ENCODE data around the gene TMEM253. TPM values are rescaled to one million over a fixed set of nuclear protein-coding genes. Genes with fewer than 3 reads are reported as not detected.
A peak's percentile ranks its signal among the peaks of the same experiment; 100 is the strongest.

The TMEM253 gene
- total RNA-seq, 2 donors from 2014 or later, result 0.40 to 0.49 TPM

GRCh38 chr14:21099596-21099985 lies 1.3 kb upstream of the TMEM253 start:
- no peaks in the 10 kb centered on the region for H3K9me3 Mint-ChIP-seq

GRCh38 chr14:21101802-21102413 lies 1.0 kb downstream of the TMEM253 start:
- Mint-ChIP-seq H3K27me3 (ENCODE audit: insufficient read depth) (peaks cover 36% of the 10 kb centered on the region), H3K4me1 (peaks cover 44% of the 10 kb centered on the region), H3K27ac (peak overlapping the region; percentile 27), H3K9me3 (no peaks in the 10 kb centered on the region), H3K4me3 (peak overlapping the region; percentile 82), H3K36me3 (ENCODE audit: low read depth) (no peaks in the 10 kb centered on the region)
- Histone ChIP-seq H3K4me3 (ENCODE audit: low read length) (no peak overlapping the region), H3K27ac (ENCODE audit: low read depth, low read length) (no peak overlapping the region), H3K9ac (ENCODE audit: extremely low read depth, low read length, poor library complexity, severe bottlenecking) (no peak overlapping the region), H3K27me3 (ENCODE audit: control insufficient read depth, insufficient read depth, low read length, poor library complexity, severe bottlenecking) (peaks cover 10% of the 10 kb centered on the region), H3K4me1 (ENCODE audit: control insufficient read depth, insufficient read depth, low read length) (peaks cover 15% of the 10 kb centered on the region), H3K36me3 (ENCODE audit: control insufficient read depth, insufficient read depth, low read length) (no peaks in the 10 kb centered on the region), H3K9me3 (ENCODE audit: control insufficient read depth, low read length) (no peaks in the 10 kb centered on the region)
- no peak for TF ChIP-seq CTCF (conservative IDR thresholded peaks at IDR 0.05)
- peak; percentile 47 for DNase-seq
- WGBS, 2 experiments (ENCODE audit: insufficient coverage in 1 of 2, insufficient read length in 1 of 2), result 86 to 87% methylated on average over 3 to 8 of the region's 8 CpGs

More at GRCh38 chr14:21099596-21099985, 1.3 kb upstream of the TMEM253 start:
- Mint-ChIP-seq H3K36me3 (ENCODE audit: low read depth) (no peaks in the 10 kb centered on the region), H3K4me3 (peak overlapping the region; percentile 73), H3K4me1 (peaks cover 49% of the 10 kb centered on the region), H3K27me3 (ENCODE audit: insufficient read depth) (peaks cover 38% of the 10 kb centered on the region), H3K27ac (peak overlapping the region; percentile 71)
- Histone ChIP-seq H3K27ac (ENCODE audit: low read depth, low read length) (no peak overlapping the region), H3K36me3 (ENCODE audit: control insufficient read depth, insufficient read depth, low read length) (no peaks in the 10 kb centered on the region), H3K9ac (ENCODE audit: extremely low read depth, low read length, poor library complexity, severe bottlenecking) (no peak overlapping the region), H3K27me3 (ENCODE audit: control insufficient read depth, insufficient read depth, low read length, poor library complexity, severe bottlenecking) (peaks cover 10% of the 10 kb centered on the region), H3K4me3 (ENCODE audit: low read length) (peak overlapping the region; percentile 96), H3K9me3 (ENCODE audit: control insufficient read depth, low read length) (no peaks in the 10 kb centered on the region), H3K4me1 (ENCODE audit: control insufficient read depth, insufficient read depth, low read length) (peaks cover 16% of the 10 kb centered on the region)
- WGBS, 2 experiments (ENCODE audit: insufficient coverage in 1 of 2, insufficient read length in 1 of 2), result 66 to 80% methylated on average over 4 of the region's 5 CpGs
- no peak for TF ChIP-seq CTCF (conservative IDR thresholded peaks at IDR 0.05)
- DNase-seq, result no peak

GRCh38 chr14:21102521-21103410 lies 1.9 kb downstream of the TMEM253 start:
- H3K9me3 ChIP-seq (ENCODE audit: control insufficient read depth, low read length), result no peaks in the 10 kb centered on the region
- no peak overlapping the region for H3K9ac ChIP-seq (ENCODE audit: extremely low read depth, low read length, poor library complexity, severe bottlenecking)
- peaks cover 15% of the 10 kb centered on the region for H3K4me1 ChIP-seq (ENCODE audit: control insufficient read depth, insufficient read depth, low read length)
- Mint-ChIP-seq H3K4me3 (peak overlapping the region; percentile 82), H3K27me3 (ENCODE audit: insufficient read depth) (peaks cover 30% of the 10 kb centered on the region), H3K36me3 (ENCODE audit: low read depth) (no peaks in the 10 kb centered on the region), H3K27ac (peak overlapping the region; percentile 97), H3K4me1 (peaks cover 40% of the 10 kb centered on the region), H3K9me3 (no peaks in the 10 kb centered on the region)
- H3K4me3 ChIP-seq (ENCODE audit: low read length), result peak overlapping the region; percentile 84
- H3K27me3 ChIP-seq (ENCODE audit: control insufficient read depth, insufficient read depth, low read length, poor library complexity, severe bottlenecking), result peaks cover 10% of the 10 kb centered on the region
- 14 to 20% methylated on average over 6 to 9 of the region's 9 CpGs for WGBS, 2 experiments (ENCODE audit: insufficient coverage in 1 of 2, insufficient read length in 1 of 2)
- no peak for TF ChIP-seq CTCF (conservative IDR thresholded peaks at IDR 0.05)
- H3K36me3 ChIP-seq (ENCODE audit: control insufficient read depth, insufficient read depth, low read length), result no peaks in the 10 kb centered on the region
- DNase-seq, result peak; percentile 73
- H3K27ac ChIP-seq (ENCODE audit: low read depth, low read length), result no peak overlapping the region

All from endodermal cell (in vitro differentiated cells).